ENCODE measurements around the gene PLEKHG3.

DNA sequence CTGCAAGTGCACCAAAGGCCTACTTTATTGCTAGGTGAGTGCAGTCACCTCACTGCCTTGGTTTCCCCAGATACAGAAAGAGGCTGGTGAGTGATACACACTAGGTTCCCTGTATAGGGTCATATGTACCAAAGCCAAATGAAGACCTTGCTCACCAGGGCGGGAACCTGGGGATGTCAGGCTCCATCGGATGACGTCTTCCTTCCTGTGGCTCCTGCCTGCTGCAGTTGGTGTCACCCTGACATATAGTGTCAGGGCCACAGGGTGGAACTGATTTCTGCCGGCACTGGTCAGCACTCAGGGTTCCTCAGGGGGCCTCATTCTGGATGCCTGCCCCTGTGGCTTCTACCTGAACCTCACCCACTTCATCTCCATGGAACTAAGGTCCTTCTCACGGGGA is 43.1 kb downstream of the PLEKHG3 start:
- no peak for TF ChIP-seq EZH2phosphoT487 (IDR thresholded peaks at IDR 0.05; ENCODE audit: borderline replicate concordance, low read depth, low read length)
- TF ChIP-seq, protein P1, sequence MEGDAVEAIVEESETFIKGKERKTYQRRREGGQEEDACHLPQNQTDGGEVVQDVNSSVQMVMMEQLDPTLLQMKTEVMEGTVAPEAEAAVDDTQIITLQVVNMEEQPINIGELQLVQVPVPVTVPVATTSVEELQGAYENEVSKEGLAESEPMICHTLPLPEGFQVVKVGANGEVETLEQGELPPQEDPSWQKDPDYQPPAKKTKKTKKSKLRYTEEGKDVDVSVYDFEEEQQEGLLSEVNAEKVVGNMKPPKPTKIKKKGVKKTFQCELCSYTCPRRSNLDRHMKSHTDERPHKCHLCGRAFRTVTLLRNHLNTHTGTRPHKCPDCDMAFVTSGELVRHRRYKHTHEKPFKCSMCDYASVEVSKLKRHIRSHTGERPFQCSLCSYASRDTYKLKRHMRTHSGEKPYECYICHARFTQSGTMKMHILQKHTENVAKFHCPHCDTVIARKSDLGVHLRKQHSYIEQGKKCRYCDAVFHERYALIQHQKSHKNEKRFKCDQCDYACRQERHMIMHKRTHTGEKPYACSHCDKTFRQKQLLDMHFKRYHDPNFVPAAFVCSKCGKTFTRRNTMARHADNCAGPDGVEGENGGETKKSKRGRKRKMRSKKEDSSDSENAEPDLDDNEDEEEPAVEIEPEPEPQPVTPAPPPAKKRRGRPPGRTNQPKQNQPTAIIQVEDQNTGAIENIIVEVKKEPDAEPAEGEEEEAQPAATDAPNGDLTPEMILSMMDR (conservative IDR thresholded peaks at IDR 0.05; ENCODE audit: low read length): no peak

Measured in OCI-LY7 (cell line).